Right renal pelvis (tissue), 4 donors: ENCODE results near the gene DUSP16. TPM values are rescaled to one million over a fixed set of nuclear protein-coding genes. Genes with fewer than 3 reads are reported as not detected.
"Not testable (repeated sequence)": the region's sequence is repeated elsewhere in the genome, so short reads cannot be mapped to it uniquely, and the experiment has no call there.

Source experiments
- DNase-seq, 4 donors: peaks; one replicate each; pipeline ENCODE4 v3.0.0-alpha.2; 2013; ENCODE audit warnings: low read depth in 4 of 4, low spot score in 3 of 4, missing footprints in 1 of 4
- polyA plus RNA-seq, 4 donors: library from polyadenylated mRNA; unstranded; fragments of 120-200 nt; gene quantifications; one replicate each; pipeline ENCODE4 v1.2.1, GENCODE V29; 2013; ENCODE audit not compliant: insufficient read length in 4 of 4

Gene DUSP16
- polyA plus RNA-seq, 4 donors = 25.1 to 28.7 (median 26.0) TPM

GRCh38 chr12:12585115-12585863 lies 22.6 kb upstream of the DUSP16 start:
- no peak for DNase-seq

- no peak for DNase-seq
These were observed 21.0 kb upstream of the DUSP16 start for GRCh38 chr12:12583510-12584178.

GRCh38 chr12:12582895-12583303 lies 20.2 kb upstream of the DUSP16 start:
- DNase-seq = no peak

GRCh38 chr12:12582193-12582881 lies 19.7 kb upstream of the DUSP16 start:
- no peak for DNase-seq

- not testable (repeated sequence) for DNase-seq
These were observed 18.1 kb upstream of the DUSP16 start for GRCh38 chr12:12580716-12581115.

- DNase-seq = no peak
These were observed 15.1 kb upstream of the DUSP16 start for GRCh38 chr12:12577786-12578185.

- DNase-seq = no peak
These were observed 10.0 kb upstream of the DUSP16 start for GRCh38 chr12:12572659-12573058.

- DNase-seq = not testable (repeated sequence)
These were observed 3.3 kb upstream of the DUSP16 start for GRCh38 chr12:12565971-12566370.

GRCh38 chr12:12564911-12565310 lies 2.2 kb upstream of the DUSP16 start:
- no peak for DNase-seq

- DNase-seq = peak in 1 of 4 donors; percentile 16
These were observed 746 bp upstream of the DUSP16 start for GRCh38 chr12:12563290-12563928.

GRCh38 chr12:12562016-12562483 lies 613 bp downstream of the DUSP16 start:
- DNase-seq = peak in 2 of 4 donors; percentile 9 to 36

- peak in 3 of 4 donors; percentile 25 to 47 (median 33) for DNase-seq
These were observed 1.2 kb downstream of the DUSP16 start for GRCh38 chr12:12561371-12562015.

GRCh38 chr12:12560587-12561370 lies 1.9 kb downstream of the DUSP16 start:
- DNase-seq = peak in 1 of 4 donors; percentile 63

- DNase-seq = no peak
These were observed 2.9 kb downstream of the DUSP16 start for GRCh38 chr12:12559719-12560296.

GRCh38 chr12:12558291-12558690 lies 4.4 kb downstream of the DUSP16 start:
- no peak for DNase-seq

GRCh38 chr12:12557733-12558132 lies 4.9 kb downstream of the DUSP16 start:
- no peak for DNase-seq

GRCh38 chr12:12555656-12556055 lies 7.0 kb downstream of the DUSP16 start:
- DNase-seq = no peak

- DNase-seq = no peak
These were observed 9.4 kb downstream of the DUSP16 start for GRCh38 chr12:12553208-12553785.

- no peak for DNase-seq
These were observed 11.5 kb downstream of the DUSP16 start for GRCh38 chr12:12551115-12551514.
